Measurements from ENCODE around the gene MYO18B. TPM values are rescaled to one million over a fixed set of nuclear protein-coding genes. Genes with fewer than 3 reads are reported as not detected.

MYO18B gene, protein sequence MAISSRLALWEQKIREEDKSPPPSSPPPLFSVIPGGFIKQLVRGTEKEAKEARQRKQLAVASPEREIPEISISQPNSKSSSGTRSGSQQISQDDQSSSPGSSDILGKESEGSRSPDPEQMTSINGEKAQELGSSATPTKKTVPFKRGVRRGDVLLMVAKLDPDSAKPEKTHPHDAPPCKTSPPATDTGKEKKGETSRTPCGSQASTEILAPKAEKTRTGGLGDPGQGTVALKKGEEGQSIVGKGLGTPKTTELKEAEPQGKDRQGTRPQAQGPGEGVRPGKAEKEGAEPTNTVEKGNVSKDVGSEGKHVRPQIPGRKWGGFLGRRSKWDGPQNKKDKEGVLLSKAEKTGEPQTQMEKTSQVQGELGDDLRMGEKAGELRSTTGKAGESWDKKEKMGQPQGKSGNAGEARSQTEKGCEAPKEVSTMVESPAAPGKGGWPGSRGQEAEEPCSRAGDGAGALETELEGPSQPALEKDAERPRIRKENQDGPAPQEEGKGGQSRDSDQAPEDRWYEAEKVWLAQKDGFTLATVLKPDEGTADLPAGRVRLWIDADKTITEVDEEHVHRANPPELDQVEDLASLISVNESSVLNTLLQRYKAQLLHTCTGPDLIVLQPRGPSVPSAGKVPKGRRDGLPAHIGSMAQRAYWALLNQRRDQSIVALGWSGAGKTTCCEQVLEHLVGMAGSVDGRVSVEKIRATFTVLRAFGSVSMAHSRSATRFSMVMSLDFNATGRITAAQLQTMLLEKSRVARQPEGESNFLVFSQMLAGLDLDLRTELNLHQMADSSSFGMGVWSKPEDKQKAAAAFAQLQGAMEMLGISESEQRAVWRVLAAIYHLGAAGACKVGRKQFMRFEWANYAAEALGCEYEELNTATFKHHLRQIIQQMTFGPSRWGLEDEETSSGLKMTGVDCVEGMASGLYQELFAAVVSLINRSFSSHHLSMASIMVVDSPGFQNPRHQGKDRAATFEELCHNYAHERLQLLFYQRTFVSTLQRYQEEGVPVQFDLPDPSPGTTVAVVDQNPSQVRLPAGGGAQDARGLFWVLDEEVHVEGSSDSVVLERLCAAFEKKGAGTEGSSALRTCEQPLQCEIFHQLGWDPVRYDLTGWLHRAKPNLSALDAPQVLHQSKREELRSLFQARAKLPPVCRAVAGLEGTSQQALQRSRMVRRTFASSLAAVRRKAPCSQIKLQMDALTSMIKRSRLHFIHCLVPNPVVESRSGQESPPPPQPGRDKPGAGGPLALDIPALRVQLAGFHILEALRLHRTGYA (N-terminal part only)
- 139 TPM for total RNA-seq
- long read RNA-seq, full-length matches to known transcripts: 17 of 112 reads
- long read RNA-seq, partial matches to known transcripts: 81 of 112 reads
- long read RNA-seq, other reads (novel, unspliced or antisense): 14 of 112 reads

DNA sequence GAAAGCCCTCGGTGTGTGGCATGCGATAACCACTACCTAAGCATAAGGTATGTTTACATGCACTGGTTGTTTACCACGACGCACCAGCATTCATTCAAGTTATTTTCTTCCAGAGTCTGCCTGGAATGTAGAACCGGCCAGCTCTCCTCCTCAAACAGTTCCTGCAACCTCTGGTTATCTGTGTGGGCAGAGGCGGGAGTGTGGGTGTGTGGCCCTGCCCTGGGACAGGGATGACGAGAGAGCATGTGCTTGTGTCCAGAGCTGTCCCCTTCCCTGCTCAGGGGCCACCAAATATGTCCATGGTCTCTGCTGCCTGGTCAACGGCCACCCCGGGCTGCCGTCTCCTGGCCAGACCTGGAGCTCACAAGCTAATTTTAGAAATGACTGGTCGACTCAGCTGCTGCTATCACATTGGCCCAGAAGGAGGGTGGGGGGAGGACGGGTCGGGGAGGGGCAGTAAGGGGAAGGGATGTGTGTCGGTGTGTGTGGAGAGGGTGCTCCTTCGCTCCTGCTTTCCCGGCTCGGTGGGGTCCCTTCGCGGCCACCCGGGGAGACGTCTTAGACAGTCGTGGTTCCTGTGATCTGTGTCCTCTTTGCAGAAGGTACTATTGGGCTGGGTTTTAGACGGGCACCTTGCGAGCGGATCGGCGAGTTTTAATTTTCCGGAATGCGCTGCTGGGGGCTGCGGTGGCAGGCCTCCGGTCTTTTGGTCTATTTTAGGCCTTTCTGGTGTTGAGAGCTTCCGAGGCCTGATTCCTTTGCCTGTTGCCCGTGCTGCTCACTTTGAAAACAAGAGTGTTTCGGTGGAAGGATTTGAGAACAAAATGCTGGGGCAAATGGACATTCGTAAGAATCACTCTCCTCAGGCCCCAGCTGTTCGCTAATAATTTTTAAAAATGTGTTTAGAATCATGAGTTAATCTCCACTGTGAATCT lies at the start of gene MYO18B:
MYO18B (plus strand) TSS at position 497 of the 935 bp plus-strand sequence. CDS start 18,905 bp downstream, outside the sequence.
- DNase-seq (ENCODE audit: missing footprints): peak; percentile 80
- intact Hi-C loops (cut with DNase I): no loop called here
- ATAC-seq: peak; percentile 94

DNA sequence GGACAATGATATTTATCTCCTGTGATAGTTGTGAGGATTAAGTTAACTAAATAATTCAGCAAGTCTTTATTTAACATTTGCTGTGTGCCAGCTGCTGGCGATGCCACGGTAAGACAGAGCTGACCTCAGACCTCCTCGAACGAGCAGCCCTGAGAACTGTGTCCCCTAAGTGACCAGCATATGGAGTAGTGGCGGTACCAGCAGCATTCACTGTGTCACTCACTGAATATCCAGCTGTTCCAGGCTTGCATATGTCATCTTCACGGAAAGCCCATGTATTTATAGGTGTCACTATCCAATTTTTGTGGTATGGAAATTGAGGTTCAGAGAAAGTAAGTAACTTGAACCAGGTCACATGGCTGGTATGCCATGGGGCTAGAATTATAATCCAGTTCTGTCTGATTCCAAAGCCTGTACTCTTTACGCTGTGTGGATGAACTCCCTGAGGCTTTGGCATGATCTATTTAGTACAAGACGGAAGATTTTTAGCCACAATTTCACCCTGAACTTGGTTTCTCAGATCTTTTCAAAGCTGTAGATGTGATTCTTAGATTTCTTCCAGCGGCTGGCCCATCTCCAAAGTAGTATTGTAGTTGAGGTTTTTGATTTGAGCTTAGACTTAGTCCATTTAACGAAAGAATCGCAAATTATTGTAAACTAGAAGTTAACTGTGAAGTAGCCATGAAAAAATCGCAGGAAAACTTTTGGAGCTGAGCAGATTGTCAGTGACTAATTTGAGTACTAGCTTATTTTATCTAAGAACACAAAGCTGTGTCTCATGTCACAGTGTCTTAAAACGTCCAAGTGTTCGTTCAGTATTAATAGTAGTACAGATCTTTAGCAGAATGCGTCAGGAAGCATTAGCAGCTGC lies 49.4 kb upstream of the MYO18B start:
- intact Hi-C loops (cut with DNase I): no loop called here
- no peak for DNase-seq (ENCODE audit: missing footprints)
- no peak for ATAC-seq

DNA sequence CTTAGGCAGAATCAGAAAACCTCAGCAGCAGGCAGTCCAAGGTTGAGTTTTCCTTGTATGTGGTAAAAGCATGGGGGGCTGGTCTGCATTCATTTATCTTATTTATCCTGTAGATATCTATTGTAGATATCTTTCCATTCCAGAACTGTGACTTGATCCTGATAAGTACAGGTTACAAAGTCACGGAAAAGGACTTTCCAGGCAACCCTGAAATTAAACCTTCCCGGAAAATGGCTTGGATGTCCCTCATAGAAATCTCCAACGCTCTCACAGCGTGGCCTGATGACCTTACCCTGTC lies 48.8 kb upstream of the MYO18B start:
- ATAC-seq (no peak), DNase-seq (ENCODE audit: missing footprints) (no peak)
- intact Hi-C loops (cut with DNase I): no loop called here

DNA sequence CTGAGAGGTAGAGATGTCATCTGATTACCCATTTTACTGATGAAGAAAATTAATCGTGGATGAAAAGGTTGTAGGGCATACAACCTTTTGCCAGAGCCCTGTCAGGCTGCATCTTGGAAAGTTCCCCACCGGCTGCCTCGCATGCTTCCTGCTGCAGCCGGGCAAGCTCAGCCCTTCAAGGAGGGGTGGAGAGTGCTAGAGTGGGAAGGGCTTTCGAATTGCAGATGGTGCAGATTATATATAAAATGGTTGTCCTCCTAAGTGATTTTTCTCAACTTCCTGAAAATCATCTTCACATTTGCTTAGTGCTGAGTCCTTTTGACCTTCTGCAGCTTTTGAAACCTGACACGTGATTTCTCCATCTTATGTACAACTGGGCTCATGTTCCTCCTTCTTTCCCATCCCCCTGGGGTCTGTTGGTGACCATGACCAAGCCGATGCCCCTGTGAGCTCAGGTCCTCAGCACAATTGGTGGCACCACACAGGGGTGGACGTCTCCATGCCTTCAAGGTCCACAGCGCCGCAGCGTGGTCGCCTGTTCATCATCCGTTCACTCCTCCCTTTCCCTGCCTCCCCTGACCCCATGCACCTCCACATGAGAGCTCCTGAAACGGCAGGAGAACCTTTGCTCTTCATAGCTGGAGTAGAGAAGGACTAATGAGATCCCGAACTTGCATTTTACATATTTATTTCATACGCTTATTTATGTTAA lies 47.6 kb upstream of the MYO18B start:
- DNase-seq (ENCODE audit: missing footprints): no peak
- intact Hi-C loops (cut with DNase I): no loop called here
- no peak for ATAC-seq

DNA sequence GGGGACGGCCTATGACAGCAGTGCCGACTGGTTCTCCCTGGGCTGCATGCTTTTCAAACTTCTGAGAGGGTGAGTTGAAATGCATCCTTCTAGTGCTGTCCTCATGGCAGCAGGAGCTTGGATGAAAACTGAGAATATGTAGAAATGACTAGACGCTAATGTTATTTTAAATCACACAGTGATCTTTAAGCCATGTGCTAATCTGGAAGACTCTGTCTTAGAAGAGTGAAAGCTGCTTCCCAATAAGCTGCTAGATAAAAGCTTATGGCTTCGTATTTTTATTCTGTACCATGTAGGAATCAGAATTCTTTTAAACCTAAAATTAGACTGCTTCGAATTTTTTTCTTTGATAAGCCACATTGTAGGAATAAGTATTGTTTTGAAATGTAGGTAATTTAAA lies 46.8 kb upstream of the MYO18B start:
- ATAC-seq (no peak), DNase-seq (ENCODE audit: missing footprints) (no peak)
- intact Hi-C loops (cut with DNase I): no loop called here

DNA sequence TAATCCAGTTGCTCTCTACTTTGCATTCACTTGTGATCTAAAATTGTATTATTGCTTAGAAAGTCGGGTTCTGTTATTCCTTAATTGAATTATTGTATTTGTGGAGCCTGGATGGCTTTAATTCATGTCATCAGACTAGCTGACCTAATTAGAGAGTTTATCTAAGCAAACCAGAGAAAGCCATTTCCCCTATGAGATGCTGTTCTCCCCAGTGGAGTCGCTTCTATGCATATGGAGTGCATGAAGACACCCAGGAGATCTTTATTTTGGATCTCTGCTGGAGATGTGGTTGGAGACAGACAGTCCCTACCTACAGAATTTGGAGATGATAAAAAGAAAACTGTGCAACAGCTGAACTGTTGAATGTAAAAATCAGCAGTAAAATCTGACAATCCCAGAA lies 45.2 kb upstream of the MYO18B start:
- intact Hi-C loops (cut with DNase I): no loop called here
- no peak for DNase-seq (ENCODE audit: missing footprints)
- ATAC-seq: no peak

DNA sequence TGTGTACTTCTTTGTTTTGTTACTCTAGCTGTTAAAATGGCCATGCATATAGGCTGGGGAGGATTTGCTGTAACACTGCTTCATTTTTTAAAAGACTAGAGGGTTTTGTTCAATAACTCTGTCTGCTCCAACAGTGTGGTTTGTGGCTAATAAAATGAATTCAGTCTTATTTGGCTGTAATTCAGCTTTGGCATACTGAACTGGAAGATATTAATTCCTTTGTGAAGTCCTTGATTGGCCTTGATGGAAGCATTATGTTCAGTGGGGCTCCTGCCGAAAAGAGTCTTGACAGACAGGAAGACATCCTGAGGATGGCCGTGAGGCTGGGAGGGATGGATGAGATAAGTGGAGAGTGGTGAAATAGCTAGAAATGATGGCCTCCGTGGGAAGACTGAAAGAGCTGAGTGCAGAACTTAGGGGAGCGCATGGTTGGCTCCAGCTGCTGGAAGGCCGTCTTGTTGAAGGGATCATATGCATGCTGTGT lies 44.8 kb upstream of the MYO18B start:
- no peak for DNase-seq (ENCODE audit: missing footprints)
- intact Hi-C loops (cut with DNase I): no loop called here
- ATAC-seq: no peak

DNA sequence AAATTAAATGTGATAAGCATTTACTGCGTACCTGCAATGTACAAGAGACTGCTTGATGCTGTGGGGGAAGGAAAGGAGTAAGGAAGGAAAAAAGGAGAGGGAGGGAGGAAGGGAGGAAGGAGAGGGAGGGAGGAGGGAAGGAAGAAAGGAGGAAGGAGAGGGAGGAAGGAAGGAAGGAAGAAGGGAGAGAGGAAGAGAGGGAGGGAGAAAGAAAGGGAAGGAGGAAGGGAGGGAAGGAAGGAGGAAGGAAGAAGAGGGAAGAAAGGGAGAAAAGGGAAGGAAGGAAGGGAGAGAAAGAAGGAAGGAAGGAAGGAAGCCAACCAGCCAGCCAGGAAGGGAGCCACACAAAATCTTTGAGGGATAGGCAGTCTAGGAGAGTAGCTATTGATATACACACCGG lies 44.0 kb upstream of the MYO18B start:
- ATAC-seq (no peak), DNase-seq (ENCODE audit: missing footprints) (no peak)
- intact Hi-C loops (cut with DNase I): no loop called here

DNA sequence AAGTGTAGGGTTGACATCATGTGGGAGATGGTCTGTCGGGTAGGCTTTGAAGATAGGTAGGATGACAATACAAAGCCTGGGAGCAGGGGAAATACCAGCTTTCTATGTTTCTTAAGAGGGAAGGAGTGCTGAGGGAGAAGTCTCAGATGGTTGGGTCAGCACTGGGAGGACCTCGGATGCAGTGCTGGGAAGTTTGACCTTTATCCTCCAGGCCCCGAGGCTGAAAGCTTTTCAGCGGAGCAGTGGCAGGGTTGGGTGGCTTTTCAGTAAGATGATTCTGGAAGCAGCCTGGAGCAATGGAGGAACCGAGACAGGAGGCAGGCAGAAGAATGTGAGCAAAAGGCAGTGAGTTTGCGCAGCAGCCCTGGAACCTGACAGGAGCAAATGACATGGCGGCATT lies 43.5 kb upstream of the MYO18B start:
- DNase-seq (ENCODE audit: missing footprints) (no peak), ATAC-seq (no peak)
- intact Hi-C loops (cut with DNase I): no loop called here

DNA sequence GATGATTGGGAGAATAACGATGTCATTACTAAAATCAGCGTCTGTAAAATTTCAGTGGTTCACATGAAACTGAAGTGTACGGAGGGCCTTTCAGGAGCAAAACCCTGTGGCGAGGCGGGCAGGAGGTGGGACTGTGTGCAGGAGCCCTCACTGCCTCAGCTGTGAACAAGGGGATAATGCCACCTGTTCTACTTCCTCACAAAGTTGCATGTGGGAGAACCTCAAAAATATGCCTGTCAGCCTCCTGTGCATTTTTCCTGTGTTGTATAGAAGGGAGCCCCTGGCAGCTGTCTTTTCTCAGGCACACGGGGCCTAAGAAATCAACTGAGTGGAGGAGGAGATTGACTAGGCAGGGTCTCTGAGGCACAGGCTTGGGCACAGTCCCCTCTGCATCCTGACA lies 43.0 kb upstream of the MYO18B start:
- intact Hi-C loops (cut with DNase I): no loop called here
- no peak for DNase-seq (ENCODE audit: missing footprints)
- no peak for ATAC-seq

DNA sequence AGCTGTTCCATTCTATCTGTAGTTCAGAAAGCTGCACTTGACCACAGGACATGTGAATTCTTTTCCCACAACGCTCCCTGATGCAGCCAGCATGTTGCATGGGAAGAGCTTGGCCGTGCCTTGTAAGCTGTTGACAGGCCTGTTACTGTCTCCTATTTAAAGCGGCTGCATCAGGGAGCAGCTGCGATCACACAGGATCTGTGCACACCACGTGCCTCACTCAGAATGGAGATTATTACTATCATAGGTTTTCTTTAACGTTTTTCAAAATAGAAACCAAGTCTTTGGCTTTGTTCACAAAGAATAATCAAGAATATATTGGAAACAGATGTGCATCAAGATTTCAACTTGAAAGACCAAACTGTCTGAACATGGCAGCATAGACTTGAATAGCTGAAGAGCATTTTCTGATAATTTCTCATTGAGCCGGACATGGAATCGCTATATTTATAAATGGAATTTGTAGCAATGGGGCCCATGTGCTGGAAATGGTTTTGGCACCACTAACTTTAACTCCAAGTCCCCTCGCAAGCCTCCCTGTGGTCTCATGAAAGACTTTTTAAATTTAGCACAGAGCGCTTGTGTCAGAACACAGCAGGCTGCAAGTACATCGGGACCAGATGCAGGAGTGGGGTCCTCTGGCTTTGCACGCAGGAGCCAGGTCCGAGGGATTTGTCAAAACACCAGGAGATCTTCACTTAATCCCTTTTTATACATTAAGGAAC lies 40.8 kb upstream of the MYO18B start:
- no peak for DNase-seq (ENCODE audit: missing footprints)
- ATAC-seq: peak; percentile 93
- intact Hi-C loops (cut with DNase I): loop anchor here (1.0 to 5.0 kb wide), 3 partner anchors 71 to 239 kb away; partner anchors contain the start of gene GRK3

DNA sequence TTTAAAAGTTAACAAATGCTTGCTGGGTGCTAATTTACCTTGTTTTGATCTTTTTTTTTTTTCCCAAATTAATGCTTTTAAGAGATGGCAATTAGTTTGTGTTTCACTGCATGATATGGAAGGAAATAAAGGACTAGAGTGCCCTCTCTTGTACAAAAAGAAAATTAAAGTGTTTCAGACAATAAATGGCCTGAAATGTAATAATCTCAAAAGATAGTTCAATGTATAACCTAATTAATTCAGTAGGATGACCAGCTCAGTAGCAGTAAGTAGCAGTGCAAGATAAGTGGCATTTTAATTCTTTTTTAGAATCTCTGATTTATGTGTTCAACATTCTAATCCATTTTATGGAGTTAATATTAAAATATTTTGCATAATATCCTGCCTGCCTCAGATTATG lies 39.9 kb upstream of the MYO18B start:
- no peak for DNase-seq (ENCODE audit: missing footprints)
- ATAC-seq: no peak
- intact Hi-C loops (cut with DNase I): loop anchor here (5.0 kb wide), 2 partner anchors 70 to 140 kb away; partner anchors contain the start of gene GRK3

DNA sequence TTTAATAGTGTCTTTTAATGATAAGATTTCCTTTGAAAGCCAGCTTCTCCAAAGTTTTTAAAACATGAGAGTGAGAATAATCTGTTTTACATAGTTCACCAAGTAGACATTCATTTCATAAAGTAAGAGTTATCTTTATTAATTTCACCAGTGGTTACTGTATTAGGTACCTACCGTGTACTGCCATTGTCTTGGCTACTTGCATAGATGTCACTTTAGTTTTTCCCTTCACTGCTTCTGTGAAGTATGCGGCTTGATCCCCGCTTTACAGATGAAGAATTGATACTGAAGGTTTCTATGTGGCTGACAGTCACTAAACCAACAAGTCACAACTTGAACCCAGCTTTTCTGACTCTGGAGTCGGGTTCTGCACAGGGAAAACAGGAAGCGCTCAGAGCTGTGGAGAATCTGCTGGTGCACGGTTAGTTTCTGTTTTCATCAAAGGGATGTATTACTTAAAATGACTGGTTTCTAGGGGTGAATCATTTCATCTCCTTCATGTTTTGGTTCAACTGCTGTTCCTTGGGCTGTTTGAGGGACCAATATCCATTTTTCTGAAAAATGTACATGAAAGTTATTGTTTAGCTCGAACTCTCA lies 39.3 kb upstream of the MYO18B start:
- intact Hi-C loops (cut with DNase I): loop anchor here (5.0 kb wide), 2 partner anchors 70 to 140 kb away; partner anchors contain the start of gene GRK3
- DNase-seq (ENCODE audit: missing footprints) (no peak), ATAC-seq (no peak)

DNA sequence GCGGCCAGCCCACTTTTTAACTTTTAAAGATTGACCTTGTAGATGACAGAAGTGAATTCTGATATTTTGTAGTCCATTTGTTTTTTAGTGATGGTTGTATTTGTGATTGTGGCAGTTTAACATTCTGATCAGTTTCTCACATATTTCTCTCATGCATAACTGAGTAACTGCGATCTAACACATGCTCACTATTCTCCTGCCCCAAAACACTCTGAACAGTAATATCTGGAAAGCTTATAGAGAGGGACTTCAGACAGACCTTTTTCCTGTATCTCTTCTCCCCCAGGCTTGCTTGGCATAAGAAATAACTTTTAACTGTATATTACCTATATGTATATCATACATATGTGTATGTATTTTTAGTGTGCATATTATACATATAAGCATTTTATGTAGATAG lies 37.3 kb upstream of the MYO18B start:
- no peak for ATAC-seq
- intact Hi-C loops (cut with DNase I): loop anchor here (5.0 kb wide), 2 partner anchors 68 to 142 kb away; partner anchors contain the start of gene GRK3
- DNase-seq (ENCODE audit: missing footprints): no peak

DNA sequence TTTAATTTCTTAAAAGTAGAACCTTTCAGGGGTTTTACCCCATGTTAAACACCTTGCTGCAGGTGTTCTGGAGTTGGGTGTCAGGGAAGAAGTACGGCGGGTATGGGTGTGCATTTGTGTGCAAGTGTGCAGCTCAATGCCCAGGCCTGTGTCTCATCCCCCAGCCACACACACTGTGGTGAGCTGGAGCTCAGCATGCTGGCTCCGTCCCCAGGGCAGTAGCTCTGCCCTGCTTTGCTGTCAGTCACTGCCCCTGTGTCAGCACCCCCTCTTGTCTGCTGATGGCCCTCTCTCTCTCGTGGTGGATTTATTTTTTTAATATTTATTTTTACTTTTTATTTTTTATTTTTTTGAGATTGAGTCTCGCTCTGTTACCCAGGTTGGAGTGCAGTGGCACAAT lies 35.8 kb upstream of the MYO18B start:
- intact Hi-C loops (cut with DNase I): no loop called here
- DNase-seq (ENCODE audit: missing footprints) (no peak), ATAC-seq (peak; percentile 34)

All from Right ventricle myocardium inferior (tissue), 1 donor.